HG03280 (cell line): ENCODE results near the gene PLK2.

Source experiments
- ATAC-seq: cut with Tn5 transposase; IDR thresholded peaks from one replicate; pipeline ENCODE4 v1.9.1; 2021; ENCODE audit warnings: mild to moderate bottlenecking, moderate library complexity; ENCODE audit not compliant: unreplicated experiment

Gene PLK2

GRCh38 chr5:58481066-58481676, 21.3 kb upstream of the PLK2 start:
- ATAC-seq, result no peak

DNA sequence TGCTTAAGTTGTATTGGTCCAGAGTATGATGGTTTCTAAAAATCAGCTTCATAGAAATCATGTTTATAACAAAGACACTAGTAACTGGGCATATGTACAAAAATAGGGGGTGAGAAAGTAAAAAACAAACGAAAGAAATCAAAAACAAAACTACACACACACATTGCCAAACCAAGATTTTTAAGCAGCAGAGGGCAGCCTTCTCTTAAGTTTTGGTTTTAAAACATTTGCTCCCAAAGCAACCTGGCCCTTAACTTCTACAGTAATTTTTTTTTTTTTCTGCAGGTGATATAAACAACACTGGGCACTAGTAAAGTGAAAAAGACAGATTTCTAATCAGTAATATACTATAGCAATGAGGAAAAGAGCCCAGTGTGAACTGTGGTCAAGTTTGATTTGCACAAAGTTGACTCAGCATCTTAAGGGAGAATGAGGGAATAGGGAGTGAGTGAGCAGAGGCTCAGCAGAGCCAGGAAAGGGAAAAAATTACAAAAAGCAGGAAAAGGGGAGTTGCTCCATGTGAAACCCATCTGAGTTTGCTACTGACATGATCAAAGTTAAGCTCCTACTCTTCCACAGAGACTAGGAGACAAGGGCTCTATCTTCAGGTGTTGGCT, 18.0 kb upstream of the PLK2 start:
- no peak for ATAC-seq

- ATAC-seq, result no peak
Measured at GRCh38 chr5:58475404-58475803, 15.5 kb upstream of the PLK2 start.

DNA sequence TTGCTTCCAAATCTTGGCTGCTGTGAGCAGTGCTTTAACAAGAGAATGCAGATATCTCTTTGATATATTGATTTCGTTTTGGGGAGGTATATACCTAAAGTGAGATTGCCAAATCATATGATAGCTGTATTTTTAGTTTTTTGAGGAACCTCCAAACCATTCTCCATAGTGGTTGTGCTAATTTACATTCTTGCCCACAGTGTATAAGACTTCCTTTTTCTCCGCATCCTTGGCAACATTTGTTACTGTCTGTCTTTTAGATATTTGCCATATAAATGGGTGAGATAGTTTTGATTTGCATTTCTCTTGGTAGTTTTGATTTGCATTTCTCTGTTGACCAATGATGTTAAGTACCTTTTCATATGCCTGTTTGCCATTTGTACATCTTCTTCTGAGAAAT, 10.0 kb upstream of the PLK2 start:
- no peak for ATAC-seq

GRCh38 chr5:58466939-58467338, 7.1 kb upstream of the PLK2 start:
- peak; percentile 98 for ATAC-seq

DNA sequence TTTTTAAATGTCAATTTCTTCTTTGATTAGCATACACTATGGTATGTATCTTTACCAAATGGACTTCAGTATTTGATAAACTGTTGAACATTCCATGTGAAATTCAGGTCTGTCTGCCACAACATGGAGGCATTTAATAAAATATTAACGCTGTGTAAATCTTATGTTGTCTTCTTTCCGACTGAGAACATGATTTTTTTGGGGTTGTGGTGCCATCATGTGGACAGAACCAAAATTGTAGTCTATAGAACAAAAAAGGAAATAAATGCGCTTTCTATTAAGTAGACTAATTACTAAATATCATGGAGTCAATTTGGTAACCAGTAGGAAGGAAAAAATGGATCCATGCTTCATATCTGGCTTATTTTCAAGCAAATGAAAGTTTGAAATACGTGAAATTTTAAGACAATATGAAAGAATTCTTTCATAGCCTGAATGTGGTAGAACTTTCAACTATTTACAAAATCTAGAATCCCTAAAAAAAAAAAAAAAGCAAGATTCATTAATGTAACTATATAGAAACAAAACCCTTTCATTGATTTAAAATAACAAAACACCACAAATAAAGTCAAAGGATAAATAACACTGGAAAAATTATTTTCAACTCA, 2.8 kb upstream of the PLK2 start:
- no peak for ATAC-seq

DNA sequence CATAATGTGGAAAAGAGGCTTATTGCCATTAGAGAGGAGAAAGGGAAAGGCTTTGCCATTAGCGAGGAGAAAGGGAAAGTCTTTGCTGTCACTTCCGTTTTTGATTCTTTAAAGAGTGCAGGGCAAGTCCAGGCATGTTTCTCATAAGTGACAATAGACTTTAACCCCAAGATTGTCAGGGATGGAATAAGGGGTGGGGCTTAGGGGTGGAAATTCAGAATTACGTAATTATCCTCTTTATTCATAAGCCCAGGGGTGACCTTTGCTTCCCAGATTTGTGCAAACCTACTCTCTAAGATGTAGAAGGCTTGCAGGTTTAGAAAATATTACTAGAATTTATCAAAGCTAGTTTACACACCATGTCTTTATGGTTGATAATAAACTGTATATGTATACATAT, 2.3 kb upstream of the PLK2 start:
- no peak for ATAC-seq

DNA sequence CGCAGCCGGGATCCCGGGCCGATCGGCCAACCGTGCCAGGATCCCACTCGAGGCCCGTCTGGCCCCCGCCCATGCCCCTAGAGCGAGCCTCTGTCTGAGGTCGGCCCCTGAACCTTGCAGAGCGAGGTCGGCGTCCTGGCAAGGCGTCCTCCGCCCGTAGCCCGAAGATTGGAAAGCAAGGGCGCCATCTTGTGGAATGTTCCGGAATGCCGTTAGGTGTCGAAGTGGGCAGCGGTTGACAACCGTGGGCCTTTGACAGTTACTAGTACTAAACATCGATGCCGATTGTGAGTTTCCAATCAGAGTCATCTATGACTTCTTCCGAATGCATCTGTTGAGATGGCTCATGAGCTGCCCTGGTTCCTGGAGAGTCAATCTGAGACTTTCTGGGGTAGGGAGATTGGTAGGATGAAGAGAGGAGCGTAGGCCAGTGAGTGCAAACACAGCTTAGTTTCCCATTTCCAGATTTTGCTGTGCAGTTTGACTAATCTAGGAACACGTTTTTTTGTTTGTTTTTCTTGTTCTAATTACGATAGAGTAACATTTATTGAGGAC, 923 bp upstream of the PLK2 start:
- peak; percentile 74 for ATAC-seq

- peak; percentile 3 for ATAC-seq
Measured at GRCh38 chr5:58459146-58460001, 512 bp downstream of the PLK2 start.

DNA sequence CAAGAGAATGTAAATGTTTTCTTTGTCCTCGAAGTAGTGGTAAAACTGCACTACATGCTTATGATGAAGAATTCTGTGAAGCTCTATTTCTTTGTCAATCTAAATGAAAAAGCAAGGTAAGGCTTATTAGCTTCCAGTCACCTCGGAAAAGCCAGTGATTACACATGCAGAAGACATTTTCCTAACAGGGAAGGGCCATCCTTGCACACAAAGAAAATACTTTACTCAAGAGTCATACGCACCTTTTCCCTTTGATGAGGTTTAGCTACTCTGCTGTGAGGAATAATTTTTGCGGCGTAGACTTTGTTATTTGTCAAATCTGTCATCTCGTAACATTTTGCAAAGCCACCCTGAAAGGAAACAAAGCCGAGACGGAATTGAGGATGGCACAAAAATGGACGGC, 1.1 kb downstream of the PLK2 start:
- ATAC-seq, result no peak

DNA sequence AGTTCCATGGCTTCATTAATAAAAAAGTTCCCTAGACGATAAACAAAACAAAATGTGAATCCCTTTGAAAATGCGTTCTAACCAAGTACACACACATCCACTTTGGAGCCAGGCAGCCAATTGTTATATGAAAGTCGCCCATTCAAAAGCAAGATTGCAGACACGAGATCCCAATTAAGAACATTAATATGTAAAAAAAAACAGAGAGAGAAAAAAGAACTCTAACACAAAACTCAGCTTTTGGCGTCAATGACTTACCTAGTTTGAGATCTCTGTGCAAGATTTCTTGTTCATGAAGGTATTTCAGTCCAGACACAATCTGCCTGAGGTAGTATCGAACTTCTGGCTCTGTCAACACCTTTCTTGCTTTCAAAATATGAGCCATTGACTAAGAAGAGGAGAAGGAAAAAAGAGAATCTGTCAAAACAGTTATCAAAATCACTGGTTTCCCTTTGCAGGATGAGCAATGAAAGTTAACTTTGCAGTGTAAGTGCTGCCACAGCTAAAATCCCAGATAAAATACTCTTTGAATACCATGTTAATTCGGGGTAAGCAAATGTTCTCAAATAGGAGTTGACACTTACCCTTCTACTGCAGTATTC, 1.6 kb downstream of the PLK2 start:
- no peak for ATAC-seq

- no peak for ATAC-seq
Measured at GRCh38 chr5:58457050-58457449, 2.8 kb downstream of the PLK2 start.

GRCh38 chr5:58456486-58456885, 3.4 kb downstream of the PLK2 start:
- no peak for ATAC-seq

GRCh38 chr5:58456026-58456425, 3.9 kb downstream of the PLK2 start:
- ATAC-seq, result no peak

GRCh38 chr5:58455480-58455879, 4.4 kb downstream of the PLK2 start:
- no peak for ATAC-seq

DNA sequence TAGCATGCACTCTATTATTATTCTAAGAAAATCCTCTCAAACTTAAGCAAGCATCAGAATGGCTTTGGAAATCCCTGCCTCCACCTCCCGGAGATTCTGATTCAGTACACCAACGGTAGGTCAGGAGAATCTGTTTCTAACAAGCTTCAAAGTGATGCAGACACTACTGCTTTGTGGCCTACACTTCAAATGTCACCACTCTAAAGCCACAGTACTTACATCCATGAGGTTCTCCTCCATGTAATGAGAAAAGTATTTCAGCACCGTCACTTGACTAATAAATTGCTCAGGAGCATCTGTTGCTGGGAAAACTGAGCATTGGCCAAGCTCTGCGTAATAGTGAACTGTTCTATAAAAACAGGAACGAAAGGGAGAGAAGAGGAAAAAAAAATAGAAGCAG, 4.8 kb downstream of the PLK2 start:
- ATAC-seq, result no peak

GRCh38 chr5:58454025-58454424, 5.9 kb downstream of the PLK2 start:
- ATAC-seq, result no peak

- ATAC-seq, result no peak
Measured at GRCh38 chr5:58453306-58453705, 6.6 kb downstream of the PLK2 start.

DNA sequence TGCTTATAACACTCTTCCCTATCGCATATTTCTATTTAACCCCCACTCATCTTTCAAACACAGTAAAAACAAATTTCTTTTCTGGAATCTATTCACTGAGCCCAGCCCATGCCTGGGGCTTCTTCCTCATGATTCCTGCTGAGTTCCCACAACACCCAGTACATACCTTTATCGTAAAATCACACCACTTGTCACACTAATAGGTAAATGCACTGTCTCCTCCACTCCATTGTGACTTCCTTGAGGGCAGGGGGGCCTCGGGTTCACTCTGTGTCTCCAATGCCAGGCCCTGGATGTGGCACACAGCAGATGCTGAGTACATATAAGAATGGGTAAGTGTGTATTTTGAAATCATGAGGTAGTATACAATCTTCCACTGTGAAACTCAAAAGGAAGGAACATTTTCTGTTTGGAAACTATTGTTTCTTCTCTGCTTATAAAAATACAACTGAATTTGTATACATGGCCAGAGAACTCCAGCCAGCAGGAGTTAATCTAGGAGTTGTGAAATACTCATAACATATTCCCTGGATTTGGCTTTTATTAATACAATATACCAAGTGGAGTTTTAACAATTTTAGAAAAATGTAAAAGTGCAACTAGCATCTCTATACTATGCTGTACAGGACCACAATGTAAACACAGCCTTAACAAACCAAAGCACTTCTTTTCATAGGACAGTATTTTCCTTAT, 7.2 kb downstream of the PLK2 start:
- ATAC-seq, result no peak
